ENCODE measurements around the gene PXT1.

Gene PXT1

DNA sequence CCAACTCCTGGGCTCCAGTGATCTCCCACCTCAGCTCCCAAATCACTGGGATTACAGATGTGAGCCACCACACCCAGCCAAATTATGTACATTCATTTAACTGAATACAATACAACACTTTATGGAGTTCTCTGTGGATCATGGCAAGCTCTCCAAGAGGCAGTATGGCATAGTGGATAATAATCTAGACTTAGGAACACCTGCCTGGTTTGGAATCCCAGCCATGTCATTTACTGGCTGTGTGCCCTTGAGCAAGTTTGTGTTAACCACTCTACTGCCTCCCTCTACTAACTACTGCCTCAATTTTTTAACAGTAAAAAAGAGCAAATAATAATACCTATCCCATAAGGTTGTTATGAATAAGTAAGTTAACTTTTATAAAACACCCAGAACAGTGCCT is 53.3 kb downstream of the PXT1 start:
- no peak for DNase-seq (ENCODE audit: low read depth, low spot score)

GRCh38 chr6:36387440-36388303 is 55.0 kb downstream of the PXT1 start, which contains the start of gene ETV7:
Gene ETV7 (minus strand): TSS chr6:36387669. CDS start chr6:36387541, 128 bp downstream.
- DNase-seq (ENCODE audit: low read depth, low spot score): peak; percentile 34

DNA sequence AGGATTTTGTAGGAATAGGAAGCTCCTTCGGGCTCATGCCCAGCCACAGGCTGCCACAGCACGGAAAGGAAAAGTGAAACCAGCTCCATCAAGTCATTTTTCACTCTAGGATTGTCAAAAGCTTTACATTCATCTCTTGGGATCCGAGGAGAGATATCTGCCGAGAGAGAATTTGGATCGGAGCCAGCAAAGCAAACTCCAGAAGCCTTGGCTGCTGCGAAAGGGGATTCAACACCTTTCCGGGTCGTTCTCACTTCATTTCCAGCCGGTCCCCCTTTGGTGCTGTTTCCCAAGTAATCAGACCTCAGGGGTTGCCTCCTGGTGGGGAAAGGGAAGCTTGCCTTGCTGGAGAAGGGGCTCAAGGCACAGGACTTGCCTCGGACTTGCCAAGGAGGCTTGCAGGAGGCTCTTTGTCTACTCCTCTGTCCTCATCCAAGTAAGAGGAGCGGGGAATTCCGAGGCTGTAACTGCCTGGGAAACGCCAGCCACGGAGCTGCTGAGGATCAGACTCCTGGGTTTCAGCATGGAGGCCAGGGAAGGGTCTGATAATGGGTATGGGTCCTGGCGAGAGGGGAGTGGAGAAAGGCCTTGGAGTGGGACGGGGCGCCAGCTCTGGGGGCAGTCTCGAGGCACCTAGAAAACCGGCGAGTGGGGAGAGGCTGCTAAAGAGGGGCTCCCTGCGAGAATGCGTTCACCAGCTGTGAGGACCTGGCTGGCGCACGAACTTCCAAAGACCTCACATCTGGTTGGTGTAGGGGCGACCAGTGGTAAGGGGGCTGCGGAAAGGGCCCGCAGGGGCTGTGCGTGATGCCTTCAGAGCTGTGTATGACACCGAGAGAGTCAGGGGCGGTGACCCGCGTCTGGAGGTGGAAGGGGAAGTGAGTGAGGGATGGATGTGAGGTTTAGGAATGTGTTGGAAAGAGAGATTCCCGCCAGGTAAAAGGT is 55.9 kb downstream of the PXT1 start:
- peak; percentile 60 for DNase-seq (ENCODE audit: low read depth, low spot score)

- DNase-seq (ENCODE audit: low read depth, low spot score): no peak
Measured at GRCh38 chr6:36384095-36384494, 58.6 kb downstream of the PXT1 start.

DNA sequence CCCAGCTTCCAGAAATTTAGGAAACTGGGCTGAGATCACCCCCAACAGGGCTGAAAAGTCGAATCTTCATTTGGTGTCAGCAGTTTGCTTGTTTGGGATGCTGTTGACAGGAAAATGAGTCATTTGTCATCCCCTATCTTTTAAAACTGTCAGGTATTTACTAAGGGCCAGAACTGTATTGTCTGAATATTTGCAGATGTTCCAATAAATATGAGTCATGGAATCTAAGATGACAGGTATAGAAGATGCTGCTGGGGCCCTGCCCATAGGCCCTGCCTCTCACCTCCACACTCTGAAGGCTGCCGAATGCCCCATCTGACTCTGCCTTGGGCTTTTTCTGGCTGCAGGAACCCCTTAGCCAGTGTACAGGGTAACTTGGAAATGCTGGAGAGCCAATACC is 59.0 kb downstream of the PXT1 start:
- no peak for DNase-seq (ENCODE audit: low read depth, low spot score)

DNA sequence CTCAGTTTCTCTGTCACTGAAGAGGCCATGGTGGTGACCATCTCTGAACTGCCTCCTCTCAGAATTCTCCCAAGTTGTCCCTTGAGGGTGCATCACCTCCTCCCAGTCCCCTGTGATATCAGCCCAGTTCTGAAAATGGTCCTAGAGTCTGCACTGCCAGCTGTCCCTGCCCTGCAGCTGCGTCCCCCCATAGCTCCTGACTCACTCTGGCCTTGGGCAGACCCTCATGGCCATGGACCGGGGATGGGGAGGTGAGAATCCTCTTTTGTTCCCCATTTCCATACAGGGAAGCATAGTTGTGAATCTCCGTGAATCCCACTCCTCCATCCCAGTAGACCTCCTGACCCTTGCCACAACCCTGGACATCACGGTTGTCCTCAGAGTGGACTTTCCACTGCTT is 59.7 kb downstream of the PXT1 start:
- DNase-seq (ENCODE audit: low read depth, low spot score): no peak

GRCh38 chr6:36381502-36382389 is 60.9 kb downstream of the PXT1 start:
- DNase-seq (ENCODE audit: low read depth, low spot score): no peak

DNA sequence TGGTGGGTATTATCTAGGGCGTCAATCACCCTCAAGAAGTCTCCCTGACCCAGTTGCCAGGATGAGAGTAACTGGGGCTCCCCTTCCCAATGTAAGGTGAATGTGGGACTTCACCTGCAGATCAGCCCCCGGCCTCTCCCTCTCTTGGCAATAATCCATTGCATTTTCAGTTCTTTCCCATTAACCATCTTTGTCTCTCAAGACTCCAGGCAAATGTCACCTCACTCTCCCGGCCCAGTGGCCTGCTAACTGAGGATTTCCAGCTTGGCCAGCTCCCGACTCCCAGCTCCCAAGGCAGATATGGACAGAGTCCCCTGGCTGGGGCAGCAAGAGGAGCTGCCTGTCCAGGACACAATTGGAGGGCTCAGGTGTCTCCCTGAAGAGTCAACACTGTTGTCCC is 62.5 kb downstream of the PXT1 start:
- DNase-seq (ENCODE audit: low read depth, low spot score): no peak

DNA sequence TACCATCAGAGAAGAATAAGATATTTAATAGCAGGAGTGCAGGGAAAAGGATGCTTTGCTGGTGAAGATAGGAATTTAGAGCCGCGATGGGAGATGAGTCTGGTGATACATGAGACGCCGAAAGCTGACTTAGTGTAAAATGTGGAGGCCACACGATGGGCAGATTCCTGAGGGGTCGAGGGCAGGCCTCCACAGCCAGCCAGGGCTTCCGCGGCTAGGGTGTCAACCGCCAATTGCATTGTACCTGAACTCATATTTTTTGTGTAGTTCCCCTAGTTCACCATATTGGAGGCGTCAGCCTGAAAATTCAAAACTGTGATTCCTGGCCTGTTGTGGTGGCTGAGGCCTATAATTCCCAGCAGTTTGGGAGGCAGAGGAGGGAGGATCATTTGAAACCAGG is 63.7 kb downstream of the PXT1 start:
- no peak for DNase-seq (ENCODE audit: low read depth, low spot score)

- DNase-seq (ENCODE audit: low read depth, low spot score): no peak
Measured at GRCh38 chr6:36378243-36378920, 64.3 kb downstream of the PXT1 start.

GRCh38 chr6:36377594-36377993 is 65.1 kb downstream of the PXT1 start:
- DNase-seq (ENCODE audit: low read depth, low spot score): no peak

GRCh38 chr6:36376742-36377141 is 65.9 kb downstream of the PXT1 start:
- no peak for DNase-seq (ENCODE audit: low read depth, low spot score)

- no peak for DNase-seq (ENCODE audit: low read depth, low spot score)
Measured at GRCh38 chr6:36376183-36376582, 66.5 kb downstream of the PXT1 start.

DNA sequence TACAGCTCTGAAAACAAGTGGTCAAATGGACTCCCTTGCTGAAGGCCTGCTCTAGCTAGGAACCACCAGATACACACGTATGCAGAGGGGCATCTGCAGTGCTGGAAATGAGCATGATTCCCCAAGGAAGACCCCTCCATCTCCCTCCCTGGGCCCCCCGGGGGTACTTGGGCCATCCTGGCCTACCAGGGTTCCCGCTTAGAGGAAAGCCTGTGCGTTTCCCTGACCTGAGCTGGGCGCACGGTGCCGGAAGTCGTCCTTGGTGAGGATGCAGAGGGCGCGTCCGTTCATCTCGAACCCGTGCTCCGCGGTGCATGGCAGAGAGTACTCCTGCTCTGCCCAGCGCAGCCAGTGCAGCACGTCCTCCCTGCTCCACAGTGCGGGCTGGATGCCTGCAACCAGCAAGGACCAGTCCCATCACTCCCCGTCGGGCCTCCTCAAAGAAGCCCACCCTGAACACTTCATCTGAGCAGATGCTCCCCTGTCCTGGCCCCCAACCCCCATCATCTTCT is 67.0 kb downstream of the PXT1 start:
- no peak for DNase-seq (ENCODE audit: low read depth, low spot score)

- DNase-seq (ENCODE audit: low read depth, low spot score): no peak
Measured at GRCh38 chr6:36374972-36375371, 67.7 kb downstream of the PXT1 start.

DNA sequence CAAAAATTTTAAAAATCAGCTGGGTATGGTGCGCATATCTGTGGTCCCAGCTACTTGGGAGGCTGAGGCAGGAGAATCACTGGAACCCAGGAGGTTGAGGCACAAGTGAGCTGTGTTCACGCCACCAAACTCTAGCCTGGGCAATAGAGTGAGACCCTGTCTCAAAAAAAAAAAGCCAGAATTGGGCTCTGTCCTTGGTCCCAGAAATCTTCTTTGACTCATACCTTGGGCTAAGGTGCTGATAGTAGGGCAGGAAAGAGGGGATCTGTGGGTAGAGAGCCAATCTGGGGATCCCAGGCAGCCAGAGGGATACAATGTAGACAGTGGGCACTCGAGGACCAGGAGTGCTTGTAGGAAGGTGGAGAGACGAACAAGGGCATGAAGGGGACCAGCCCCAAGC is 68.5 kb downstream of the PXT1 start:
- no peak for DNase-seq (ENCODE audit: low read depth, low spot score)

- peak; percentile 39 for DNase-seq (ENCODE audit: low read depth, low spot score)
Measured at GRCh38 chr6:36373368-36374019, 69.2 kb downstream of the PXT1 start.

DNA sequence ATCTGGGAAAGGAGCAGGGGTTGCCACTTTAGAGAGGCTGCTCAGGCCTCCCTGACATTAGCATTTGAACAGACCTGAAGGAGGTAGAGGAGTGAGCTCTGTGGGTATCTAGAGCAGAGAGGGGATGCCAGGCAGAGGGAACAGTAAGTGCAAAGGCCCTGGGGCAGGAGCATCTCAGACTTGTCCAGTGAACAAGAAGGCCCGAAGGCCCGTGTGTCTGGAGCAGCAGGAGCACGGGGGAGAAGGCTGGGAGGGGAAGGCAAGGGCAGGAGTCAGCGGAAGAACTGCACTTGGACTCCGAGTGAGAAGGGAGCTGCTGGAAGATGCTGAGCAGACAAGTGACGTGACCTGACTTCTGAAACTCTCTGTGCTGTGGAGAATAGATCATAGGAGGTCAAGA is 70.6 kb downstream of the PXT1 start:
- DNase-seq (ENCODE audit: low read depth, low spot score): no peak

DNA sequence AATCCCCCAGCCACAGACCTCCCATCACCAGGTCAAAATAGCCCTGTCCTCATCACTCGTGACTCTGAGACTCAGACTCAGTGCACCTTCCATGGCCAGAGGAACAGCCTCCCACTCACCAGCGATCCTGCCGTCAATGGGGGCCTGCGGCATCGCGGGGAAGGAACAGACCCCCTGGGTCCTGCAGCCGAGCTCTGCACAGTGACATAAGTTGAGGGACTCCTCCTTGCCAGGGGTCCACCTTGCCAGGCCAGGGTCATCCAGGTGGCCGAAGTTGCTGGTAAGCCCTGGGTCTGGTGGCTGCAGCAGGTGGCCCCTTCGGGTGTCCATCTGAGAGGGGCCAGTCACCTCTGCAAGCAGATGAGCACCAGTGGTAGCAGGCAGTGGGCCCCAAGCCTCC is 71.4 kb downstream of the PXT1 start:
- no peak for DNase-seq (ENCODE audit: low read depth, low spot score)

DNA sequence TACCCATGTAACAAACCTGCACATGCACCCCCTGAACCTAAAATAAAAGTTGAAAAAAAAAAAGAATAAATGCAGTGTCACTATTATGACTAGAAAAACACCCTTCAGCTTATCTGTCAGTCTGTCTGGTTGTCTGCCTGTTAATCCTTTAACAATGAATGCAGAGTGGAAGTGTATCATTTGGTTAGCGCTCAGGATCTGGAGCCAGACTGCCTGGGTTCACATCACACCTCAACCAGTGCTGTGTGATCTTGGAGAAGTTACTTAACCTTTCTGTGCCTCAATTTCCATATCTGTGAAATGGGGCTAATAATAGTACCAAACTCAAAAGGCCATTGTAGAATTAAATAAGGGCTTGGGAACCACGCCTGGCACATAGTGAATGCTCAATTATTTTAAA is 72.0 kb downstream of the PXT1 start:
- no peak for DNase-seq (ENCODE audit: low read depth, low spot score)
